Astrocyte of the cerebellum (primary cell): Measurements from ENCODE around the gene NLGN1.

Experiments used
- DNase-seq: peaks from one replicate; pipeline ENCODE4 v3.0.0-alpha.2; 2011; ENCODE audit warnings: low read depth
- H3K4me3 ChIP-seq: 2 replicates; pipeline ENCODE4 v1.5.1; 2011; ENCODE audit warnings: mild to moderate bottlenecking, low read depth, low read length, moderate library complexity
- in situ Hi-C: cut with HindIII; loops from 2 replicates; pipeline ENCODE4 v1.10.0; 2017; ENCODE audit warnings: low sequenced_read_pairs
- TF ChIP-seq, protein P1 (sequence below): IDR thresholded peaks from 2 replicates; pipeline ENCODE4 v1.5.1; 2012; ENCODE audit warnings: low read length, low read depth, moderate library complexity, mild to moderate bottlenecking; ENCODE audit errors: missing control alignments

NLGN1 gene

DNA sequence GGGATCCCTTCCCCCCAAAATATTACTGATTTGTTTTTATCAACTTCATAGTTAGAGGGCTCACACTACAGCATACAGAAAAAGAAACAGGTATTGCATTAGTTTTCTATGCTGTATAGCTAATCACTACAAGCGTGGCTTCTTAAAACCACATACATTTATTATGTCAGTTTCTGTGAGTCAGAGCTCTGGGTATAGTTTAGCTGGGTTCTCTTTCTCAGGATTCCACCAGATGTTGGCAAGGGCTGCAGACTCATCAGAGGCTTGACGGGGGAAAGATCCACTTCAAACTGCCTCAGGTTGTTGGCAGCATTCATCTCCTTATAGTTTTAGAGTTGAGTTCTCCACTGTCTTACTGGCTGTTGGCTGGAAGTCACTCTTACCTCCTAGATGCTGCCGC lies 328.0 kb downstream of the NLGN1 start:
- no peak overlapping the region for H3K4me3 ChIP-seq
- in situ Hi-C loops = no loop called here
- DNase-seq = no peak
- TF ChIP-seq, protein P1, sequence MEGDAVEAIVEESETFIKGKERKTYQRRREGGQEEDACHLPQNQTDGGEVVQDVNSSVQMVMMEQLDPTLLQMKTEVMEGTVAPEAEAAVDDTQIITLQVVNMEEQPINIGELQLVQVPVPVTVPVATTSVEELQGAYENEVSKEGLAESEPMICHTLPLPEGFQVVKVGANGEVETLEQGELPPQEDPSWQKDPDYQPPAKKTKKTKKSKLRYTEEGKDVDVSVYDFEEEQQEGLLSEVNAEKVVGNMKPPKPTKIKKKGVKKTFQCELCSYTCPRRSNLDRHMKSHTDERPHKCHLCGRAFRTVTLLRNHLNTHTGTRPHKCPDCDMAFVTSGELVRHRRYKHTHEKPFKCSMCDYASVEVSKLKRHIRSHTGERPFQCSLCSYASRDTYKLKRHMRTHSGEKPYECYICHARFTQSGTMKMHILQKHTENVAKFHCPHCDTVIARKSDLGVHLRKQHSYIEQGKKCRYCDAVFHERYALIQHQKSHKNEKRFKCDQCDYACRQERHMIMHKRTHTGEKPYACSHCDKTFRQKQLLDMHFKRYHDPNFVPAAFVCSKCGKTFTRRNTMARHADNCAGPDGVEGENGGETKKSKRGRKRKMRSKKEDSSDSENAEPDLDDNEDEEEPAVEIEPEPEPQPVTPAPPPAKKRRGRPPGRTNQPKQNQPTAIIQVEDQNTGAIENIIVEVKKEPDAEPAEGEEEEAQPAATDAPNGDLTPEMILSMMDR = no peak

DNA sequence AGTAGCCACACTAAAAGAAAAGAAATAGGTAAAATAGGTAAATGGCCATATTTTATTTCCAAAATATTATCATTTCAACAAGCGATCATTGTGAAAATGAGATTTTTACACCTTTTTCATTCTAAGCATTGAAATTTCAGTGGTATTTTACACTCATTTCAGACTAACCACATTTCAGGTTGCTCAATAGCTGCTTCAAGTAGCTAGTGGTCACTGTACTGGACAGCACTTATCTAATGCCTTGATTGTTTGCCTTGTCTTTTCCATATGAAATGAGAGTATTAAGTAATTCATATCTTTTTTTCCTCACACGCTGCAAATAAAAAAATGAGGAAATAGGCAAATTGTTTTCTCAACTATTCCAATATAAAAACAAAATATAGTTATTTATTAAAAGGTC lies 332.8 kb downstream of the NLGN1 start:
- DNase-seq = no peak
- TF ChIP-seq, protein P1 = no peak

DNA sequence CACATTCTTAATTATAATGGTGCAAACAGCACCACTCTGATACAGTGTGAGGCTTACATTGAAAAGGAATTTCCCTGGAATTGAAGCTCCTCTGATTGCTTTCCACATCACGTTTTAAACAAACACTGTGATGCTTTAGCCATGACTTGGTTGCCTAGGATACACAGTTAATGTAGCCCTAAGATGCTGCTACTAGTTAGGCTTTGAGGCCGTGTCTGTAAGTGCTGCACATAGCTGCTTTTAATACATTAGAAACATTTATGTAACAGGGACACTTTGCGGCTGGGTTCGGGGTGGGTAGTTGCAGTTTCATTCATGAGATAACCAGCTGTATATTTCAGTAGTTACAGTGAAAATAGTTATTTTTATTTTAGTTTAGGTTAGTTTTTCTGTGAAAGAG lies 334.7 kb downstream of the NLGN1 start:
- in situ Hi-C loops = no loop called here
- H3K4me3 ChIP-seq = no peak overlapping the region
- TF ChIP-seq, protein P1 = no peak
- no peak for DNase-seq

More for the DNA sequence above, 332.8 kb downstream of the NLGN1 start:
- in situ Hi-C loops = no loop called here
- no peak overlapping the region for H3K4me3 ChIP-seq

DNA sequence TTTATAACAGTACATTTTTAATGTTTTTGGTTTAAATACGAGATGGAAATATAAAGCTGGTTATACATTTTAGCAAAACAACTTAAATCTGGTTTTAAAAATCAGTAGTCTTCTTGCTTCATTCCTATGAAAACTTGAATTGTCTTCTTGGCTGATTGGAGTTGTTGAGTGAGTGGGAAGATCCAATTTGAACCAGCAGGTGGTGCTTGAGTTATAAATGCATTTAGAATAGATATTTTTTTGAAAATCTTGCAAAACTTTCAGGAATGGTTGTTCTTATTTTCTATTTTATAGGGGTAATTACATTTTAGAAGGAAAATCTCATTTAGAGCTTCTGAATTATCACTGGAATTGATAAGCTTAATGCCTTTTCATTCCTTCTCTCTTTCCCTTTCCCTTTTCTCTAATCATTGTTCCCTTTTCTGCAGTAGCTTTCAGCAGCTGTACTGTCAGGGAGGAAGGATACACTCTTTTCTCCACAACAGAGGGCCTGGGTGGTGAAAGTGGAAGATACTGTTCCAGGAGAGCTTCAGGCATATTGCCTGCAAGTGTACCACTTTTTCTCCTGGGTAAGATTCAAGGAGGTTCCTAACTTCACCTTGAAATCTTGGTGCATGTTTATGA lies 335.6 kb downstream of the NLGN1 start:
- peak; percentile 48 for DNase-seq
- in situ Hi-C loops = no loop called here
- no peak overlapping the region for H3K4me3 ChIP-seq
- TF ChIP-seq, protein P1 = peak; percentile 51

DNA sequence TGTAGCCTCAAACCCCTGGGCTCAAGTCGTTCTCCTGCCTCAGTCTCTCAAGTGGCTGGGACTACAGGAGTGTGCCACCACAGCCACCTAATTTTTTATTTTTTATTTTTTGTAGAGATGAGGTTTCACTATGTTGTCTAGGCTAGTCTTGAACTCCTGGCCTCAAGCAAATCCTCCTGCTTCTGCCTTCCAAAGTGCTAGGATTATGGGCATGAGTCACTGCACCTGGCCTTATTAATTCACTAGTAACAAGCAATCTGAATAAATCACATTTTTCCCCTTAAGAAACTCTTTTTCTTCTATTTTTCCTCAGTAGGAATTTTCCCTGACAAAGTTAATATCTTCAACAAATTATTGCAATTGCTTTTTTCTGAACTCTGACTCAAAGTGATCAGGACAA lies 336.9 kb downstream of the NLGN1 start:
- H3K4me3 ChIP-seq = no peak overlapping the region
- in situ Hi-C loops = no loop called here
- TF ChIP-seq, protein P1 = no peak
- DNase-seq = no peak

DNA sequence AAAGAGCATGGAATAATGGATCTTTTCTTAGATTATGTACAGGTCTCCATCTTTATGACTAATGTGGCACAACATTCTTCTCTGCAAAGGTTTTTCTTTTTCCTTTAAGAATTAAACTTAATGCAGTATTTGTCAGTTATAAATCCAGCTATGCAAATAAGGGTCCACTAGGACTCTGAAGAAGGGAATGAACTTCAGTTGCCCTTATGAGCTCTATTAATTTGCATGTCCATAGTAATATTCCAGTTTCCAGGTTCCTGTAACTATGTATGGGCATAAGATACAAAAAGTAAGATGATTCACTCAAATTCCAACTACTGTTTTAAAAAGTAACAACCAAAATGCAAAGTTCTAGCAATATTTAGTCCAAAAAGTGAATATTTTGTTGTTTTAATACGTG lies 337.4 kb downstream of the NLGN1 start:
- TF ChIP-seq, protein P1 = no peak
- in situ Hi-C loops = no loop called here
- DNase-seq = no peak
- no peak overlapping the region for H3K4me3 ChIP-seq
